Gastroesophageal sphincter (tissue), 3 donors: Measurements from ENCODE around the gene HDLBP.

Experiments used
- POLR2A ChIP-seq, 2 donors: fragments of 450-650 bp; IDR thresholded peaks; one replicate each; pipeline ENCODE4 v1.6.1; 2017; ENCODE audit warnings: antibody characterized with exemption in 2 of 2, mild to moderate bottlenecking in 2 of 2, moderate library complexity in 1 of 2
- TF ChIP-seq, protein P1 (sequence below), 4 experiments: fragments of 200-600 bp in 2 of 4; fragments of 450-650 bp in 2 of 4; sonication (generic) in 1 of 4; IDR thresholded peaks; one replicate each; pipeline ENCODE4 v1.5.1; 2017 to 2019; ENCODE audit warnings: antibody characterized with exemption in 4 of 4, mild to moderate bottlenecking in 2 of 4, moderate library complexity in 2 of 4

DNA sequence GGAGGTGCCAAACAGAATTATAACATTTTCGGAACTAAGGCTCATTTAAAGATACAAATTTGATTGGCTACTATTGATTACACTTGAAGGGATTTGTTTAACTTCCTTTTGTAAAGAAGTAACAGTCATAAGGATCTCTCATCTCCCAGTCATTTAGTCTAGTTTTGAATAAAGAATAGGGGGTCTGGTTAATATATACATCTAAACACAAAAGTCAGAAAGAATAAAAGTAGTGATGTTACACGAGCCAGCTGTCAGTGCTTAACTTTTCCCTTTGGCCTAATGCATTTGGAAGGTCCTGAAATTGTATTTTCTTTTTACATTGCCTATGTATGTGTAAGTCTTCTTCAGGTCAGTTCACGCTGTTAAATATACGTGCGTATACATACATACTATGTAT, 8.3 kb upstream of the HDLBP start:
- TF ChIP-seq, protein P1, sequence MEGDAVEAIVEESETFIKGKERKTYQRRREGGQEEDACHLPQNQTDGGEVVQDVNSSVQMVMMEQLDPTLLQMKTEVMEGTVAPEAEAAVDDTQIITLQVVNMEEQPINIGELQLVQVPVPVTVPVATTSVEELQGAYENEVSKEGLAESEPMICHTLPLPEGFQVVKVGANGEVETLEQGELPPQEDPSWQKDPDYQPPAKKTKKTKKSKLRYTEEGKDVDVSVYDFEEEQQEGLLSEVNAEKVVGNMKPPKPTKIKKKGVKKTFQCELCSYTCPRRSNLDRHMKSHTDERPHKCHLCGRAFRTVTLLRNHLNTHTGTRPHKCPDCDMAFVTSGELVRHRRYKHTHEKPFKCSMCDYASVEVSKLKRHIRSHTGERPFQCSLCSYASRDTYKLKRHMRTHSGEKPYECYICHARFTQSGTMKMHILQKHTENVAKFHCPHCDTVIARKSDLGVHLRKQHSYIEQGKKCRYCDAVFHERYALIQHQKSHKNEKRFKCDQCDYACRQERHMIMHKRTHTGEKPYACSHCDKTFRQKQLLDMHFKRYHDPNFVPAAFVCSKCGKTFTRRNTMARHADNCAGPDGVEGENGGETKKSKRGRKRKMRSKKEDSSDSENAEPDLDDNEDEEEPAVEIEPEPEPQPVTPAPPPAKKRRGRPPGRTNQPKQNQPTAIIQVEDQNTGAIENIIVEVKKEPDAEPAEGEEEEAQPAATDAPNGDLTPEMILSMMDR (IDR thresholded peaks at IDR 0.05), result no peak
- TF ChIP-seq POLR2A (IDR thresholded peaks at IDR 0.05), result no peak
